HG02623 (cell line): Measurements from ENCODE around the gene OR51G2.
"Not testable (repeated sequence)": the region's sequence is repeated elsewhere in the genome, so short reads cannot be mapped to it uniquely, and the experiment has no call there.

ENCODE experiments used
- ATAC-seq: cut with Tn5 transposase; IDR thresholded peaks from one replicate; pipeline ENCODE4 v1.9.1; 2021; ENCODE audit warnings: moderate library complexity; ENCODE audit not compliant: unreplicated experiment

OR51G2 gene

GRCh38 chr11:4919250-4919649 lies at the start of gene OR51G2:
TSS of gene OR51G2 (minus strand) at chr11:4919350. CDS start at chr11:4915663, 3,687 bp downstream.
- ATAC-seq, result no peak

GRCh38 chr11:4962816-4963215 lies 43.7 kb upstream of the OR51G2 start:
- no peak for ATAC-seq

- ATAC-seq, result no peak
Measured at GRCh38 chr11:4960877-4961276, 41.7 kb upstream of the OR51G2 start.

GRCh38 chr11:4957396-4957795 lies 38.2 kb upstream of the OR51G2 start:
- no peak for ATAC-seq

- not testable (repeated sequence) for ATAC-seq
Measured at GRCh38 chr11:4955613-4956012, 36.5 kb upstream of the OR51G2 start, which contains the start of gene OR51A2. TSS of gene OR51A2 (minus strand) at chr11:4955713. CDS start at chr11:4955713, 0 bp downstream.

GRCh38 chr11:4947505-4947904 lies 28.4 kb upstream of the OR51G2 start, which contains the start of gene OR51A4:
TSS of gene OR51A4 (minus strand) at chr11:4947605. CDS start at chr11:4947100, 505 bp downstream.
- no peak for ATAC-seq

- no peak for ATAC-seq
Measured at GRCh38 chr11:4936745-4937144, 17.6 kb upstream of the OR51G2 start.

- no peak for ATAC-seq
Measured at GRCh38 chr11:4932751-4933150, 13.6 kb upstream of the OR51G2 start.

GRCh38 chr11:4926608-4927007 lies 7.5 kb upstream of the OR51G2 start:
- ATAC-seq, result no peak

- ATAC-seq, result no peak
Measured at GRCh38 chr11:4924239-4924638, 5.1 kb upstream of the OR51G2 start, which contains the start of gene OR51G1. TSS of gene OR51G1 (minus strand) at chr11:4924339. CDS start at chr11:4924339, 0 bp downstream.

GRCh38 chr11:4922304-4922703 lies 3.2 kb upstream of the OR51G2 start:
- ATAC-seq, result no peak

GRCh38 chr11:4921796-4922195 lies 2.6 kb upstream of the OR51G2 start:
- no peak for ATAC-seq

GRCh38 chr11:4916581-4916980 lies 2.6 kb downstream of the OR51G2 start:
- ATAC-seq, result no peak

GRCh38 chr11:4903484-4903883 lies 15.7 kb downstream of the OR51G2 start, which contains the start of gene OR51A7:
TSS of gene OR51A7 (plus strand) at chr11:4903783. CDS start at chr11:4907370, 3,587 bp downstream.
- ATAC-seq, result no peak

GRCh38 chr11:4891996-4892640 lies 27.0 kb downstream of the OR51G2 start:
- ATAC-seq, result no peak

GRCh38 chr11:4890279-4890678 lies 28.9 kb downstream of the OR51G2 start:
- ATAC-seq, result no peak

- no peak for ATAC-seq
Measured at GRCh38 chr11:4887591-4887990, 31.6 kb downstream of the OR51G2 start.

- ATAC-seq, result no peak
Measured at GRCh38 chr11:4886186-4886585, 33.0 kb downstream of the OR51G2 start.

- no peak for ATAC-seq
Measured at GRCh38 chr11:4884361-4884760, 34.8 kb downstream of the OR51G2 start.

GRCh38 chr11:4882543-4882942 lies 36.6 kb downstream of the OR51G2 start:
- no peak for ATAC-seq

- ATAC-seq, result no peak
Measured at GRCh38 chr11:4881860-4882500, 37.2 kb downstream of the OR51G2 start, which contains the start of gene OR51T1. TSS of gene OR51T1 (plus strand) at chr11:4881900. CDS start at chr11:4881900, 0 bp downstream.

GRCh38 chr11:4881188-4881587 lies 38.0 kb downstream of the OR51G2 start:
- ATAC-seq, result no peak
